LNCAP (cell line): ENCODE data around the gene CASKIN2.

Experiments
- CTCF ChIP-seq: fragments of 450-650 bp; IDR thresholded peaks from 2 replicates; pipeline ENCODE4 v1.5.1; 2017; ENCODE audit warnings: mild to moderate bottlenecking

The CASKIN2 gene

GRCh38 chr17:75503976-75504346 is 11.4 kb downstream of the CASKIN2 start:
- no peak for TF ChIP-seq CTCF

GRCh38 chr17:75503337-75503950 is 11.9 kb downstream of the CASKIN2 start:
- no peak for TF ChIP-seq CTCF

- TF ChIP-seq CTCF: no peak
Observed at GRCh38 chr17:75502721-75503329, 12.5 kb downstream of the CASKIN2 start.

- TF ChIP-seq CTCF: no peak
Observed at GRCh38 chr17:75502072-75502720, 13.1 kb downstream of the CASKIN2 start.

GRCh38 chr17:75501378-75502071 is 13.8 kb downstream of the CASKIN2 start:
- no peak for TF ChIP-seq CTCF

- TF ChIP-seq CTCF: no peak
Observed at GRCh38 chr17:75500419-75501216, 14.7 kb downstream of the CASKIN2 start.

- TF ChIP-seq CTCF: no peak
Observed at GRCh38 chr17:75499313-75500022, 15.9 kb downstream of the CASKIN2 start.
